Putamen (tissue), 1 donor: Measurements from ENCODE around the gene C4BPA.

Experiments
- DNase-seq: peaks from one replicate; pipeline ENCODE4 v3.0.0-alpha.2; 2016; ENCODE audit warnings: low spot score

Gene C4BPA

DNA sequence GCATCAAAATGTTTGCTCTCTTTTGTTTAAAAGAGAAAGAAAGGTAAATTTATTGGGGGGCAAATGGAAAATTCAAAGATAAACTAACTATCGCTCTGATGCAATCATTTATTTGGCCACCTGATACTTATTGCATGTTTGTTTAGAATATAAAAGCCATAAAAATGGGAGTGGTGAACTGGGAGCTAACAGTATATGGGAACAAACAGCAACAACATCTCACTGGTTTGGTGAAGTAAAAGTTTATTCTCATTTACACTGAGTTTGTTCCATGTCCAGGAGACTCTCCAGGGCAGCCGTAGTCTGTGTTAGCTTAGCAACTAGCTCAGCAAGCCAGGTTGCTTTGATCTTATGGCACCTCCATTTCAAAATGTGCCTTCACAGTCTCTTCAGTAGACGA lies 20.4 kb downstream of the C4BPA start:
- no peak for DNase-seq

DNA sequence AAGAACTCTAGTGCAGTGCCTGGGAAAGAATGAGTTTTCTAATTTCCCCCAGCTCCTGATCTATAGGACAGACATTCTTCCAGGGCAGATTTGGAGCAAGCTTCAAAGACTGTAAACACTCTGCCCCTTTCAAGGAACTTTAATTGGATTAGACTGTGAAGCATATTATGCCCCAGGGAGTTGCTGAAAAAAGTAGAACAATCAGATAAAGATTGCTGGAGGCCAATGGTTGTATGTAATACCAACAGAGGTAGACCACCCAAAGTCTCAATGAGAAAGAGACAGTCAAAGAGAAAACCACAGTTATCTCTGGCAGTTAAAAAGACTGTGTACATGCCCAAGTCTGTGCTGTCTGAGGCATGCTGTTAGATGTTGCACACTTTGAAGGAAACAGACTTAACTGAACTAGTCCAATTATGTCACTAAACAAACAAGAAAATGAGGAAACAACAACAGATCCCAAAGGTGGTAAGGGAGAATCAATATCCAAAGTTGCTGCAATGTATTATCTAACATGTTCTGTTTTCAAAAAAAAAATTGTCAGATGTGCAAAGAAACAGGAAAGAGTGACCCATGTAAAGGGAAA lies 24.4 kb downstream of the C4BPA start:
- no peak for DNase-seq

DNA sequence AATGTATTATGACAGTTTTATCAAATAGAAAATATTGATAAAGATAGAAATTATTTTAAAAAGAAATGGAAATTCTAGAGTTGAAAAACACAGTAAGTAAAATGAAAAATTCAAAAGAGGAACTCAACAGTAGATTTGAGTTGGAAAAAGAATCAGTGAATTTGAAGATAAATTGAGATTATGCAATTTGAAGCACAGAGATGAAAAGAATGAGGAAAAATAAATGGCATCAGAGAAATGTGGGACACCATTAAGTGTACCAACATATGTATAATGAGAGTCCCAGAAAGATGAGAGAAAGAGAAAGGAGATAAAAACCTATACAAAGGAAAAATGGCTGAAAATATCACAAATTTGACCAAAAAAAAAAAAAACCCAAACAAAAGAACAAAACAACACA lies 25.0 kb downstream of the C4BPA start:
- DNase-seq = no peak

DNA sequence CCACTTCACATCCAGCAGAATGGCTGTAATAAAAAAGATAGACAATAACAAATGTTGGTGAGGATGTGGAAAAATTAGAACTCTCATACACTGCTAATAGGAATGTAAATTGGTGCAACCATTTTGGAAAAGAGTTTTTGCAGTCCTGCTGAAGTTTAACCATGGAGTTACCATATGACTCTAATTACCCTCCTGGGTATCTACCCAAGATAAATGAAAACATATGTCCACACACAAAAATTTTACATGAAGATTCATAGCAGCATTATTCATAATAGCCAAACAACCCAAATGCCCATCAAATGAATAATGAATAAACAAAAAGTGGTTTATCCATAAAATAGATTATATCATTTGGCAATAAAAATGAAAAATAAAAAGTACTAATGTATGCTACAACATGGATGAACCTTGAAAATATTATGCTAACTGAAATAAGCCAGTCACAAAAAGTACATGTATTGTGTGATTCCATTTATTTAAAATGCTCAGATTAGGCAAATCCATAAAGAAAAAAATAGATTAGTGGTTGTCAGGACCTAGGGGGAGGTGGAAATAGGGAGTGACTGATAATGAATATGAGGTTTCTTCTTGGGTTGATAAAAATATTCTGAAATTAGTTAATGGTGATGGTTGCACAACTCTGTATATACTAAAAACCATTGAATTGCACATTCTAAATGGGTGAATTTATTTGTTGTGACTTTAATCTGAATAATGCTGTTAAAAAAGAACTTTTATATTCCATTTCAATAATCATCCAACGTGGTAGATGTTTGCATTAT lies 26.4 kb downstream of the C4BPA start:
- no peak for DNase-seq

DNA sequence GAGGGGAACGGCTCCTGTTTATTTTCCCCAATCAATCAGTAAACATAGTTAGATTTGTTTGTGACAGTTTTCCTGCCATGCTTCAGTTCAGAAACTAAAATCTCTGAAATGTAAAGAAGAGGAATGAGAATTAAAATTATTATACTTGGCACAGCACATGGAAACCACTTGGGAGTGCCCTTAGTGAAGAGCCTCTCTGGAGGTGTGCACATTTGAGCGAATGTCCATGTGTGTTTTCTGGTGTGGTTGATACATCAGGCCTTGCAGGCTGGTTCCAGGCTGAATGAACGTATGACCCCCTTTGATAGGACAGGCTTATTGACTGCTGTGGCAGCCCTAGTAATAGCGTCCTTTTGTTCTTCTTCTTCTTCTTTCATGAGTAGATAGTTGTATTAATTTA lies 27.1 kb downstream of the C4BPA start:
- no peak for DNase-seq

DNA sequence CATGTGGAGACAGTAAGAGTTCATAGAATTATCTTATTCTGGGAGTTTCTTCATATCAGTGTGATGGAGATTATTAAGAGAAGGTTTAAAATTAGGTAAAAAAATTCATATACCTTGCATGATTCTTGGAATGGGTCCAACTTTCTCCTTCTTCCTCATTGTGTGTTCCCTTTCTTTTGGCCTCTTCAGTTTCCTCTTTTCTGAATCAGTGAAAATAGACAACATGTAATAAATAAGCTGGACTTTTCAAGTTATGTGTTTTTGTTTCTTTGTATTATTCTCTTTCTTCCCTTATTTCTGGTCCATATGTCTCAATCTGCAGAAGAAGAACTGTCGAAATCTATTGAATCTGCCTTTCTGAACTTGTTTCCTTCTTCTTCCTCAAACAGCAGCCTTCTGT lies 30.5 kb downstream of the C4BPA start:
- no peak for DNase-seq

DNA sequence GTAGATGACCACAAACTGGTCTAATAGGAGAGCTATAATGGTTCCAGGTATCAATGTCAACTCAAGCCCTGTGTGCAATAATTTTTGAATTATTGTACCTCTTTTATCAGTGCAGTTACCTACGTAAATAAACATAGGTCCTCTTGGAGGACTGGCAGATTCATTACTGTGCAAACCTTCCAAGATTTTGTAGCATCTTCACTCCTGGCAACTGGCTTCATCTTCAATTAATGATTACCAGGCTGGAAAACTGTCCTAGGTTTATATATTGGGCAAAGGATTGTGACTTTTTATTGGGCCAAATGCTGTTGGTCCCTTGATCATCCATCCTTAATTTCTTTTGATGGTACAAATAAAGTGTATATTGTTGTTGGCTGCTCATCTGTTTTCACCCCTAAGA lies 35.6 kb downstream of the C4BPA start:
- DNase-seq = no peak

DNA sequence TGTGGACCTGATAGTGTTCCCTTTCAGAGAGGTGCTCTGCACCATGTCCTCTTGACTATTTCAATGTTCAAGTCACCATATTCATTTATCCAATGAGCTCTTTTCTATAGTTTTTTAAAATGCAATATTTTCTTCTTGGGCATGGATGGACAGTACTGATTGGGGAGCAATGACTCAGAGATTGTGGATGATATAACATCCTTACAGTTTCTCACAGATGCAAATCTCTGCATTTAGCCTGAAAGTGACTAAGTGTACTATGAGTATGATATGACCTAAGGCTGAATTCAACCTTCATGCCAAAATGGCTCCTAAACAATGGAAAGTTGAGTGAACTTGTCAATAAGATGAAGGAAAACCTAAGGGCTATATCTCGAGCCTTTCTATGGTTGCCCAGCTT lies 36.5 kb downstream of the C4BPA start:
- no peak for DNase-seq

DNA sequence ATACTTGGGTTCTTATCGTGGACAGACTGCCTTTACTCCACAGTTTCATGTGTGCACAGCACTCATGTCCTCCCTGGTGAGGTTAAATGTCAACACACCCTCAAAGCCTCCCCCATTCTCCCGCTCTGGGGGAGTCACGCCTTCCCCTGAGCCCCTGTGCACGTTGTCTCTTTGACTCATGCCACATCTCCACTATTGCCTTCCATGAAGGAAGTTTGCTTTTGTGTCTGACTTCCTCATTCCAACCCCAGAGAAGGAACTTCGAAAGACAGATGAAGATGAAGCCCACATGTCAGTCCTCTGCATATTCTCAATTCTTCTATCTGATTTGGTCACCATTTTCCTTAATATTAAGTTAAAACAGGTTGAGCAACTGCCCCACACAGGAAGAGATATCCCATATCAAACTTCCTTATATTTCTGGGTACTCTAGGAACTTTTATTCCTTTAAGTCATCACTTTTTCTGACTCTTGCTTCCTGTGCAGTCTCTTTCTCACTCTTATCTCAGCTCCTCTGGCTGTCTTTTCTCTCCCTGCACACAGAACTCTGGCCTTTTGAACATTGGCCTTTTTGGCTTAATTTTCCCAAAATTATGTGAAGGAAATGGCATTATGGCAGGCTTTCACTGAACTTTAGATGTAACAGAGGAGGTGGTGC lies 41.5 kb downstream of the C4BPA start:
- peak; percentile 1 for DNase-seq

DNA sequence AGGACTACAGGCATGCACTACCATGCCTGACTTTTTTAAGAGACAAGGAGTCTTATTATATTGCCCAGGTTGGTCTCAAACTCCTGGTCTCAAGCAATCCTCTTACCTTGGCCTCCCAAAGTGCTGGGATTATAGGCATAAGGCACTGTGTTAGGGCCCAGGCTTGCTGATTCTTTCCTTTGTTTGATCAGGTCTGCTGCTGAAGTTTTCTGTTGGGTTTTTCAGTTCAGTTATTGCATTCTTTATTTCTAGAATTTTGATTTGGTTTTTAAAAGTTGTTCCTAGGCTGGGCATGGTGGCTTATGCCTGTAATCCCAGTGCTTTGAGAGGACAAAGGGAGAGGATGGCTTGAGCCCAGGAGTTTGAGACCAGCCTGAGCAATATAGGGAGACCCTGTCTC lies 47.9 kb downstream of the C4BPA start:
- DNase-seq = no peak

DNA sequence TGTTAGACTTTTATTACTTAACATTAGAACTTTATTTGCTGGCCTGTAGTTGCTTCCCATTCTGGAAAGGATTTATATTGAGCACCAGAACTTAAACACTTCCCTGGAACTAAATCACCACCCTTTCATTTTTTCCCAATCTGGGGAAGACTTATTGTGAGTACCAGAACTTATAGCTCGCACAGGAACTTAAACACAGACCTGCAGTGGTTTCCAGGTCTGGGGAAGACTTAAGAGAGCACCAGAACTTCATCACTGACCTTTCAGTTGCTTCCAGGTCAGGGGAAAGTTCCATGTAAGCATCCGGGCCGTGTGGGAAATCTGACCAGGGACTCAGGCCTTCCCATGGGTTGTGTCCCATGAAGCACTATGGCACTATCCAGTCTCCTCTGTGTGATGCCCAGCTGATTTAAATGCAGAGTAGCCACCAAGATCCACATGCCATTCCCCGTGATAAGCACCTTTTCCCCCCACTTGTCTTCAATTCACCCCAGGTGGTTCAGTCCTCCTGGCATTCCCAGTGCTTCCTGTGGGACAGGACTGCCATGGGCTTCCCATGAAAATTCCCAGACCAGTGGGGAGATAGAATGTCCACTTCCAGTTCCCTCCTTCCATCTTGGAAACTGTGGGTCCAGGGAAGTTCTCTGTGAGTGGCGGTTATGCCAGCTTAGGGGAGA lies 48.9 kb downstream of the C4BPA start:
- no peak for DNase-seq

DNA sequence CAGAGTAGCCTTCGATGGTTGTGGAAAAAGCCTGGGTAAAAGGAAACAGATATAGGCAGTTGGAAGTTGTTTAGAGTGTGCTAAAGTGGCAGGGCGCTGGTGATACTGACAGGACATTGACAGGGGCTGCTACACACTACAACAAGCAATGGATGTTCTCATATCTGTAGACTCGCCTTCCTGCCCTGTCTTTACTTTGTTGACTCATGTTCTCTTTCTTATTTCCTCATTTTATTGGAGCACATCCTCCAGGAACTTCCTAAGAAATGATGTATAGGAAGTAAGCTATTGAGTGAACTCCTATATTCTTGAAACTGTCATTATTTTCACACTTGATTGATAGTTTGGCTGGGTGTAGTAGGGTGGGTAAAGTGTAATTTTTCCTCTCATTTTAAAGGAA lies 51.0 kb downstream of the C4BPA start:
- DNase-seq = no peak

DNA sequence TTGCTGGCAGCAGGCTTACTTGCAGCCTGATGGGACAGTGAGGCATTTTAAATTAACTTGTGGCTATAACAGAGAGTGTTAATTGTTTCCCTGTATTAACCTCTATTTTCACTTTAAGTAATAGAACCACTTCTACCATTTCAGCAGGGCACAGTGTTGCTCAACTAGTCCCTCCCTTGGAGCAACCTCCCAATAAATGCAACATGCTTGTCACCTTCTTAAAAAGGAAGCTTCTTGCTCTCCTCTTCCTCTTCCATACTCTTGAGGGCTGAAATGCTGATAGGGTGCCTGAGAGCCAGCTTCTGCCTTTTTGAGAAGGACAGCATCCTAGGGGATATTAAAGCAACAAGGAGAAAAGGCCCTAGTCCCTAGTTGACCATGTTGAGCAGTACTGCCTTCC lies 52.1 kb downstream of the C4BPA start:
- DNase-seq = no peak

DNA sequence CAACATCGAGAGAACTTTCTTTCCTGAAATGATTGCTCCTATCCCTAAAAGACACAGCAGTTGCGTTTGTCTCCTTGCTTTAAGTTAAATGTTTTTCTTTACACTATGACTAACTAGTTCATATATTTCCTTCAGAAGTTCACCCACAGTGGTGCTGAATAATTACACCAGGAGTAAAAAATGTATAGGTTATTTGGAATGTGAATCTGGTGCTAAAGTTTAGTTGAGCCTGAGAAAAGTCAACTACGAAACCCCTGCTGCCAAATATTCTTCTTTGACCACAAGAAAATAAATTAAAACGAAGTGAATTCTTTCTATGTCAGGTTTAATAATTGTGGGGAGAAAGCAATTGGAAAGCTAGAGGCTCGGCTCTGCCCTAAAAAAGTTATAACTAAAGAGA lies 52.8 kb downstream of the C4BPA start:
- DNase-seq = no peak

DNA sequence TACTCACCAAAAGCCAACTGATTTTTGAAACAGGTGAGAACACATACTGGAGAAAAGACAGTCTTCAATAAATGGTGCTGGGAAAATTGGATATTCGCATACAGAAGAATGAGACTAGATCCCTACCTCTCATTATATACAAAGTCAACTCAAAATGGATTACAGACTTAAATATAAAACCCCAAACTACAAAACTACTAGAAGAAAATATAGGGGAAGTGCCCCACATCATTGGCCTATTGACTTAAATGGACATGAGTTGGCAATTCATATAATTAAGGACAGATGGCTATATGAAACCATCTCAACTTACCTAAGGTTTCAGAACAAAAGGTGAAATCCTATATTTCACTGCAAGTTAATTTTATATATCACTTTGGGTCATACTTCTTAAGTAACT lies 60.1 kb downstream of the C4BPA start:
- DNase-seq = no peak

DNA sequence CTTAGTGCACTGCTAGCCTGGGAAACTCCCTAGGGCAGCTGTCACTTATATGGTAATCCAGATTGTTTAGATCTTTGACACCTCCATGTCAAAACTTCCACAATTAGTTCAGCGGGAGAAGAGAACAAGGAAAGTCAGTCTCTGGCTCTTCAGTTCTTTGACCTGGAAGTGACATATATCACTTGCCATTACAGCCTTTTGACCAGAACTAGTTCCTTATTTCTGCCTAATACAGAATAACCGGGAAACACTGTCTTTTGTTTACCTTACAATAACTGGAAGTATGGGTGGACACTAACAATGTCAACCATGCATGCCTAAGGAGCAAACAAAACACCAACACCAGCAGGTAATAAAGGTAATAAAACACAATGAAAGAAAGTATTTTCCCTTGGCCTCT lies 68.3 kb downstream of the C4BPA start:
- DNase-seq = no peak

DNA sequence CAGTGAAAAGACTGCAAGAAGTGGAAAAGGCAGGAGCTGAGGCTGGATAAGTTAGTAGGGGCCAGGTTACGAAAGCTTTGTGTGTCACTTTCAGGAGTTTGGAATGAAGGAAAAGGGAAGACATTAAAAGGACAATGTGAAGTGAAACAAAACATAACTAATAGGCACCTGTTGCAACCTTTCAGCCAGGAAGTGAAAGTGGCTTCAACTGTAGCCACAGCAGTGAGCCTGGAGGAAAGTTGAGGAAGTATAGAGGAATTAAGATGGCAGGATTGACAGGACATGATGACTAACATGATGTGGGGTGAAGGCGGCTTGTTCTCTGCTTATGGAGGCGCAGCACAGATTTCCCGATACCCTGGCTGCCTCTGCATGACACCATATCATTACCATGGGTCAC lies 68.9 kb downstream of the C4BPA start:
- DNase-seq = no peak

DNA sequence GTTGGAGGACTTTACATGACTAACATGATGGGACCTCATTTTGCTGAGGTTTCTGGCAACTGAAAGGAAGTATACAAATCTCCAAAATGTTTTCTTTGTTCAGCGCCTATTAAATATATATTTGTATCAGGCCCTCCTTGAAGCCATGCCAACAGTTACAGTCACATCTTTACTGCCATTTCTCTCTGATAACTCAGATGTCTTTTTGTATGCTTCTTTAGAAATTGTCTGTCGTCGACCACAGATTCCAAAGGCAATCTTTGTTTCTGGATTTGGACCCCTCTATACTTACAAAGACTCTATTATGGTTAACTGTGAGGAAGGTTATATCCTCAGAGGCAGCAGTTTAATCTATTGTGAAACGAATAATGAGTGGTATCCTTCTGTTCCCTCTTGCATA lies 69.4 kb downstream of the C4BPA start:
- DNase-seq = no peak

DNA sequence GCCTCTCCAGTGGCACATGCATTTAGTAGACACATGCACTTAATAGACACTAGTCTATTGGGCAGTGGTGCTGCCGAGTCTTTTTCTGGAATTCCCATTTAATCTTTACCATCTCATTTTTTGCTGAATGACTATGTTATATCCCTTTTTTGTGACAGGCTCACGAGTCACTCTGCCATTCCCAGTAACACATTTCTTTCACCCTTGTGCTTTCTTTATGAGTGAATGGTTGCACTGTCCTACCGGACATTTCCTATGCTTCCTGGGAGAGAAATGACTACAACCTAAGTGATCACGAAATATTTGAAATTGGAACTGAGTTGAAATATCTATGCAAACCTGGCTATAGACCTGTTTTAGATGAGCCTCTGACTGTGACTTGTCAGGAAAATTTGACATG lies 70.9 kb downstream of the C4BPA start:
- no peak for DNase-seq

DNA sequence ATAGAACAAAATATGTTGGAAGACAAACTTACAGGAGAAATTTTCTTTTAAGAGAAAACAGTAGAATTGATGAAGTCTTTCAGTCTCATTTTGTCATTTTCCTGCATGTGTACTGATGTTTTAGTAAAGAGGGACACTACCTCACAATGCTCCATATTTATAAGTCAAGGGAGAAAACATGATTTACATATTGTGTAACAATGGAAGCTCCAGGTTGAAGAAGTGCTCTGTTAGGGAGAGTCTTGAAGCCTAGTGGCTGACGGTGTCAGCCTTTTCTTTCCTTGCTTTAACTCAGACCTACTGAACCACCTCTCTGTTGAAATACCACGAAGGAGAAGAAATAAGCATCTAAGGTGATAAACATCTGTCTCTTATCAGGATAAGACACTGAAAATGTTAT lies 75.0 kb downstream of the C4BPA start:
- DNase-seq = no peak

DNA sequence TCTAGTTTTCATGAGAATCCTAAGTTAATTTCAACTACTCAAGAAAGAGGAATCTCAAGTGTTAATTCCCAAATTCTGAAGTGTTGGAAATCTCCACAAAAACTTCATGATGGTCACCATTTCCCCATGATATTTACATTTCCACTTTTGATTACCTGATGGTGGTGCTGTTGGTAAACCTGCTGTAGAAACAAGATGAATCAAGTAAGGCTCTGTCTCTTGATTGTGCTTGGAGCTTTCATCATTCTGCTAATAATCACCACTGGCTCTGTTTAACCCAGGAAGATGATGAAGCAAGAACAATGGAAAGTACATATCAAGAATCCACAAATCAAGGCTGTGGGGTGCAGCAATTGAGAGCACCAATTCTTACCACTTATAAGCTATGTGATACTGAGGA lies 77.8 kb downstream of the C4BPA start:
- DNase-seq = no peak

DNA sequence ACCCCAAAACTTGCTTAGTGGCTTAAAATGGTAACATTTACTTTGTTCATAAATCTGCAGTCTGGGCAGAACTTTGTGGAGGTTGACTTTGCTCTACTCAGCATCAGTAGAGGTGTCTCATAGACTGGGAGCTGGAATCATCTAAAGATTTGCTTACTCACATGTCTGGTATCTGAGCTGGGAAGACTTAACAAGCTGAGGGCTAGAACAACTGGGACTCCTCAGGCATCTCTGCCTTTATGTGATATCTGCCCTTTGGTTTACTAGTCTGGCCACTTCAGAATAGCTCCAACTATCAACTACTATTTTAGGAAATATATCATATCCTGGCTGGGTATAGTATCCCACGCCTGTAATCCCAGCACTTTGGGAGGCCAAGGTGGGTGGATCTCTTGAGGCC lies 82.5 kb downstream of the C4BPA start:
- no peak for DNase-seq

DNA sequence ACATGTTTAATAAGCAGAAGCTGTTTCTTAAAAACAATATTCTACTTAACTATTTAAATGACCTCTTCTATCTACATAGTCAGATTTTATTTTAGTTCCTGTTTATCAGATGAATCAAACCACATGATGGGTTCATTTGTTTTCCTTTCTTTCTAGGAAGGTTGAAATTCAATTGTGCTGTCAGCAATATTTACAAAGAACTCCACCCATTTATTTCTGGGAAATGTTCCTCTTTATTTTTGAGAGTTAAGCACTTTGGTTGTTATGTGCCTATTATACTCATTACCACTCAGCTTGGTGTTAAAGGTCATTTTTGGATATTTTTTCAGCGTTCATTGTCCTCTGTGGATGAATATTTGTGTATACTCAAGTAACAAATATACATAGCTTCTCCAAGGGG lies 84.9 kb downstream of the C4BPA start:
- no peak for DNase-seq
